ENCODE results near the gene SIRPB2.

- TF ChIP-seq SIN3A (conservative IDR thresholded peaks at IDR 0.05 in 1 of 2, IDR thresholded peaks at IDR 0.05 in 1 of 2; ENCODE audit: low read depth in 1 of 2, low read length in 2 of 2) (no peak), YY1 (IDR thresholded peaks at IDR 0.05; ENCODE audit: low read depth, low read length) (no peak), TCF12 (IDR thresholded peaks at IDR 0.05; ENCODE audit: low read depth, low read length) (no peak), POLR2A (IDR thresholded peaks at IDR 0.05; ENCODE audit: control extremely low read depth in 1 of 2, low read depth in 2 of 2, low read length in 2 of 2) (no peak), BACH1 (IDR thresholded peaks at IDR 0.05; ENCODE audit: low read length) (no peak), RNF2 (IDR thresholded peaks at IDR 0.05; ENCODE audit: borderline replicate concordance, low read depth, low read length, missing control alignments, poor library complexity, severe bottlenecking) (no peak), CHD2 (IDR thresholded peaks at IDR 0.05; ENCODE audit: low read length) (no peak), CREB1 (IDR thresholded peaks at IDR 0.05) (no peak), POLR2AphosphoS5 (IDR thresholded peaks at IDR 0.05; ENCODE audit: low read depth, low read length) (no peak), SIRT6 (IDR thresholded peaks at IDR 0.05; ENCODE audit: low read length) (no peak)
- TF ChIP-seq, protein P1, sequence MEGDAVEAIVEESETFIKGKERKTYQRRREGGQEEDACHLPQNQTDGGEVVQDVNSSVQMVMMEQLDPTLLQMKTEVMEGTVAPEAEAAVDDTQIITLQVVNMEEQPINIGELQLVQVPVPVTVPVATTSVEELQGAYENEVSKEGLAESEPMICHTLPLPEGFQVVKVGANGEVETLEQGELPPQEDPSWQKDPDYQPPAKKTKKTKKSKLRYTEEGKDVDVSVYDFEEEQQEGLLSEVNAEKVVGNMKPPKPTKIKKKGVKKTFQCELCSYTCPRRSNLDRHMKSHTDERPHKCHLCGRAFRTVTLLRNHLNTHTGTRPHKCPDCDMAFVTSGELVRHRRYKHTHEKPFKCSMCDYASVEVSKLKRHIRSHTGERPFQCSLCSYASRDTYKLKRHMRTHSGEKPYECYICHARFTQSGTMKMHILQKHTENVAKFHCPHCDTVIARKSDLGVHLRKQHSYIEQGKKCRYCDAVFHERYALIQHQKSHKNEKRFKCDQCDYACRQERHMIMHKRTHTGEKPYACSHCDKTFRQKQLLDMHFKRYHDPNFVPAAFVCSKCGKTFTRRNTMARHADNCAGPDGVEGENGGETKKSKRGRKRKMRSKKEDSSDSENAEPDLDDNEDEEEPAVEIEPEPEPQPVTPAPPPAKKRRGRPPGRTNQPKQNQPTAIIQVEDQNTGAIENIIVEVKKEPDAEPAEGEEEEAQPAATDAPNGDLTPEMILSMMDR (IDR thresholded peaks at IDR 0.05; ENCODE audit: control extremely low read depth in 1 of 3, insufficient read depth in 1 of 3, low read depth in 1 of 3, low read length in 3 of 3), result no peak
- TF ChIP-seq, protein P2, sequence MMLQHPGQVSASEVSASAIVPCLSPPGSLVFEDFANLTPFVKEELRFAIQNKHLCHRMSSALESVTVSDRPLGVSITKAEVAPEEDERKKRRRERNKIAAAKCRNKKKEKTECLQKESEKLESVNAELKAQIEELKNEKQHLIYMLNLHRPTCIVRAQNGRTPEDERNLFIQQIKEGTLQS (IDR thresholded peaks at IDR 0.05; ENCODE audit: insufficient read depth, low read depth, low read length), result no peak
Observed at GRCh38 chr20:1450926-1451491, 40.2 kb downstream of the SIRPB2 start.

Data from H1 (cell line).